ENCODE results near the gene FGF21.

Gene FGF21

DNA sequence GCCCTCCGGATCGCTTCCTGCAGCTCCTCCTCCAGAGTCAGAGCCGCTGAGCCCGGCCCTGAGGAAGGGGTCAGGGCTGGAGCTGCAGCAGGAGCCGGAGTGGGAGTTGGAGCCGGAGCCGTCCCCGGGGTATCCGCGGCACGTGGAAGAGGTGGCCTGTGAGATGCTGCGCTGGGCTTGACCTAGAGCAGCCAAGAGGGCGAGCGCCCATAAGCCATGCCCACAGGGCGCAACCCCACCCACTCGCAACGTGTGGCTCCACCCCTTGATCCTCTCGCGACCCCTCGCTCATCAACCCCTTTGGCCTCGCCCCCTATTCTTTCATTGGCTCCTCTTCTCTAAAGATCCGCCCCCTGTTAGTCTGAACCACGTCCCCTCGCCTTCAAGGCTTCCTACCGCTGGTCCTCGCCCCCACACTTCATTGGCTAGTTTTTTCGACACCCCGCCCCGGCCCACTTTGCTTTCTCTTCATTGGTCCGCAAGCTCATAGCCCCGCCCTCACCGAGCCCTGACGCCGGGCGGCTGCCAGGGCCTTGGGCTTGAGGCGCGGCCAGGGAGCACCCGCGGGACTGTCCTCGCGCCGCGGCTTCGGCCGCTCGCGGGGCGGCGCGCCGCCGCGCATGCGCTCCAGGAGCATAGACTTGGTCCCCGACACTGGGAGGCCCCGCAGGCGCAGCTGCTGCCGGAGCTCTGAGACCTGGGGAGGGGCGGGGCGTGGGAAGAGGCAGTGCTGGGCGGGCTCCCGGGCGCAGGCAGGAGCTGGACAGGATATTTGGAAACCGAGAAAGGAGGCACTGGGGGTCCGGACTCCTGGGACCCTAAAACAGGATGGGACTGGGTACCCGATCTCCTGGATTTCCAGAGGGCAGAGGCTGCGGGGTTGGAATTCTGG lies 41.2 kb upstream of the FGF21 start:
- Histone ChIP-seq H3K4me2 (ENCODE audit: low read length) (peak overlapping the region; percentile 92), H3K27ac (ENCODE audit: low read depth, low read length) (peak overlapping the region; percentile 40)
- no CpG with 5 or more reads among the region's 67 CpGs for WGBS (ENCODE audit: extremely low coverage, insufficient coverage, insufficient read length)

GRCh38 chr19:48714759-48715675 lies 40.3 kb upstream of the FGF21 start:
- Histone ChIP-seq H4K8ac (ENCODE audit: low read depth, low read length) (peak overlapping the region; percentile 97), H3K18ac (ENCODE audit: low read length) (peak overlapping the region; percentile 59), H4K91ac (ENCODE audit: low read depth, low read length) (peak overlapping the region; percentile 94), H2AFZ (ENCODE audit: insufficient read depth, low read length, poor library complexity) (peak overlapping the region; percentile 68), H3K79me2 (ENCODE audit: control insufficient read depth, insufficient read depth, low read length, poor library complexity) (peaks cover 6% of the 10 kb centered on the region), H3K4me3 (ENCODE audit: low read depth, low read length) (peak overlapping the region; percentile 51), H3K9ac (ENCODE audit: low read length) (peak overlapping the region; percentile 63), H2BK120ac (ENCODE audit: insufficient read depth, low read length, poor library complexity) (peak overlapping the region; percentile 60), H3K23ac (ENCODE audit: low read length) (no peak overlapping the region), H3K79me1 (ENCODE audit: low read length) (peaks cover 7% of the 10 kb centered on the region), H3K4ac (ENCODE audit: low read depth, low read length) (peak overlapping the region; percentile 63), H3K36me3 (ENCODE audit: control insufficient read depth in 1 of 2, insufficient read depth in 2 of 2, low read length in 2 of 2) (no peaks in the 10 kb centered on the region), H3K9me3 (ENCODE audit: insufficient read depth, low read depth, low read length) (peaks cover 2% of the 10 kb centered on the region), H3K4me1 (ENCODE audit: control insufficient read depth in 1 of 2, insufficient read depth in 2 of 2, low read length in 2 of 2) (peaks cover 13 to 20% of the 10 kb centered on the region in 2 experiments), H3K14ac (ENCODE audit: low read length) (peak overlapping the region; percentile 95), H3K4me2 (ENCODE audit: low read length) (peak overlapping the region; percentile 59), H3K27me3 (ENCODE audit: insufficient read depth, low read length) (no peaks in the 10 kb centered on the region), H2BK5ac (ENCODE audit: low read depth, low read length, poor library complexity) (peak overlapping the region; percentile 54), H4K12ac (ENCODE audit: low read depth, low read length) (peak overlapping the region; percentile 54), H3K27ac (ENCODE audit: low read depth, low read length) (peak overlapping the region; percentile 40), H2AK5ac (ENCODE audit: low read length) (peak overlapping the region; percentile 95), H2BK12ac (ENCODE audit: low read length) (no peak overlapping the region)
- WGBS (ENCODE audit: extremely low coverage, insufficient coverage, insufficient read length): no CpG with 5 or more reads among the region's 26 CpGs
- no peak for DNase-seq

More for the DNA sequence above, 41.2 kb upstream of the FGF21 start:
- H3K23ac ChIP-seq (ENCODE audit: low read length): no peak overlapping the region
- H2BK5ac ChIP-seq (ENCODE audit: low read depth, low read length, poor library complexity): peak overlapping the region; percentile 54
- H2AK5ac ChIP-seq (ENCODE audit: low read length): peak overlapping the region; percentile 95
- H2AFZ ChIP-seq (ENCODE audit: insufficient read depth, low read length, poor library complexity): peak overlapping the region; percentile 68
- peak; percentile 99 for DNase-seq
- H4K12ac ChIP-seq (ENCODE audit: low read depth, low read length): peak overlapping the region; percentile 76
- peak overlapping the region; percentile 97 for H4K8ac ChIP-seq (ENCODE audit: low read depth, low read length)
- peaks cover 7% of the 10 kb centered on the region for H3K79me1 ChIP-seq (ENCODE audit: low read length)
- peak overlapping the region; percentile 63 for H3K9ac ChIP-seq (ENCODE audit: low read length)
- peak overlapping the region; percentile 60 for H2BK120ac ChIP-seq (ENCODE audit: insufficient read depth, low read length, poor library complexity)
- H3K27me3 ChIP-seq (ENCODE audit: insufficient read depth, low read length): no peaks in the 10 kb centered on the region
- H3K18ac ChIP-seq (ENCODE audit: low read length): peak overlapping the region; percentile 60
- H3K14ac ChIP-seq (ENCODE audit: low read length): peak overlapping the region; percentile 95
- H3K4me1 ChIP-seq (ENCODE audit: control insufficient read depth in 1 of 2, insufficient read depth in 2 of 2, low read length in 2 of 2): peaks cover 13 to 20% of the 10 kb centered on the region in 2 experiments
- H3K4me3 ChIP-seq (ENCODE audit: low read depth, low read length): peak overlapping the region; percentile 76
- H3K79me2 ChIP-seq (ENCODE audit: control insufficient read depth, insufficient read depth, low read length, poor library complexity): peaks cover 6% of the 10 kb centered on the region
- peak overlapping the region; percentile 63 for H3K4ac ChIP-seq (ENCODE audit: low read depth, low read length)
- H2BK12ac ChIP-seq (ENCODE audit: low read length): no peak overlapping the region
- peak overlapping the region; percentile 94 for H4K91ac ChIP-seq (ENCODE audit: low read depth, low read length)
- peaks cover 4% of the 10 kb centered on the region for H3K9me3 ChIP-seq (ENCODE audit: insufficient read depth, low read depth, low read length)
- no peaks in the 10 kb centered on the region for H3K36me3 ChIP-seq (ENCODE audit: control insufficient read depth in 1 of 2, insufficient read depth in 2 of 2, low read length in 2 of 2)

DNA sequence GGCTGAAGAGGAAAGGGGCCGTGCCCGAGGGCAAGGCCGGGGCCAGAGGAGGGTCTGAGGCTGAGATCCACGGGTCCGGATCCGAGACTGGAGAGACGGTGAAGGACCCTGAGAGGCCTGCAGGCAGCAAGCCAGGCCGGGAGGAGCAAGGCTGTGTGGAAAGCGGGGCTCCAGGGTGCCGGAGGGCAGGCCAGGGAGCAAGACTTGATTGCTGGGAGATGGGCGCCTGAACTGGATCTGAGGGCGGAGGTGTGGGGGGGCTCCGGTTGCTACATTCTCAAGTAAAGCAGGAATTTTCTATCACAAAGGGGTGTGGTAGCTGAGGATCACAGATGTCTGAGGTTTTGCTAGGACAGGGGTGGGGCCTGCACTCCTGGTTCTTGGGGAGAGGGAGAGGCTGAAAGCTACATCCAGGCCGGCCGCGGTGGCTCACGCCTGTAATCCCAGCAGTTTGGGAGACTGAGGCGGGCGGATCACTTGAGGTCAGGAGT lies 39.6 kb upstream of the FGF21 start:
- Histone ChIP-seq H3K27ac (ENCODE audit: low read depth, low read length) (no peak overlapping the region), H3K27me3 (ENCODE audit: insufficient read depth, low read length) (no peaks in the 10 kb centered on the region), H3K4me1 (ENCODE audit: control insufficient read depth in 1 of 2, insufficient read depth in 2 of 2, low read length in 2 of 2) (peaks cover 13 to 20% of the 10 kb centered on the region in 2 experiments), H2AK5ac (ENCODE audit: low read length) (no peak overlapping the region), H3K14ac (ENCODE audit: low read length) (no peak overlapping the region), H3K9me3 (ENCODE audit: insufficient read depth, low read depth, low read length) (peaks cover 2% of the 10 kb centered on the region), H3K4ac (ENCODE audit: low read depth, low read length) (no peak overlapping the region), H2BK5ac (ENCODE audit: low read depth, low read length, poor library complexity) (no peak overlapping the region), H4K12ac (ENCODE audit: low read depth, low read length) (peak overlapping the region; percentile 58), H3K18ac (ENCODE audit: low read length) (no peak overlapping the region), H4K8ac (ENCODE audit: low read depth, low read length) (peak overlapping the region; percentile 10), H3K9ac (ENCODE audit: low read length) (no peak overlapping the region), H3K79me2 (ENCODE audit: control insufficient read depth, insufficient read depth, low read length, poor library complexity) (peaks cover 6% of the 10 kb centered on the region), H4K91ac (ENCODE audit: low read depth, low read length) (no peak overlapping the region), H2BK120ac (ENCODE audit: insufficient read depth, low read length, poor library complexity) (no peak overlapping the region), H3K36me3 (ENCODE audit: control insufficient read depth in 1 of 2, insufficient read depth in 2 of 2, low read length in 2 of 2) (no peaks in the 10 kb centered on the region), H2BK12ac (ENCODE audit: low read length) (no peak overlapping the region), H2AFZ (ENCODE audit: insufficient read depth, low read length, poor library complexity) (no peak overlapping the region), H3K4me2 (ENCODE audit: low read length) (no peak overlapping the region), H3K23ac (ENCODE audit: low read length) (no peak overlapping the region), H3K79me1 (ENCODE audit: low read length) (peaks cover 8% of the 10 kb centered on the region), H3K4me3 (ENCODE audit: low read depth, low read length) (no peak overlapping the region)
- no peak for DNase-seq
- no CpG with 5 or more reads among the region's 19 CpGs for WGBS (ENCODE audit: extremely low coverage, insufficient coverage, insufficient read length)

Measured in trophoblast cell (in vitro differentiated cells and primary cell).